ENCODE results near the gene FMO2. TPM values are rescaled to one million over a fixed set of nuclear protein-coding genes. Genes with fewer than 3 reads are reported as not detected.

FMO2 gene
- total RNA-seq, 4 donors from 2014 or later = 1.9 to 74.4 (median 29.4) TPM

GRCh38 chr1:171172471-171172870 is 12.6 kb upstream of the FMO2 start:
- TF ChIP-seq POLR2A (IDR thresholded peaks at IDR 0.05) (no peak), CTCF (IDR thresholded peaks at IDR 0.05) (no peak)
- Histone ChIP-seq H3K36me3 (no peaks in the 10 kb centered on the region), H3K9me3 (no peaks in the 10 kb centered on the region), H3K4me3 (no peak overlapping the region), H3K4me1 (no peaks in the 10 kb centered on the region), H3K27ac (no peak overlapping the region), H3K27me3 (no peaks in the 10 kb centered on the region)
- DNase-seq = no peak
- intact Hi-C loops (cut with DNase I; ENCODE audit: low total_unique reads) = no loop called here

- intact Hi-C loops (cut with DNase I; ENCODE audit: low total_unique reads) = no loop called here
- H3K27ac ChIP-seq = no peak overlapping the region
Observed at GRCh38 chr1:171173069-171173468, 12.0 kb upstream of the FMO2 start.

DNA sequence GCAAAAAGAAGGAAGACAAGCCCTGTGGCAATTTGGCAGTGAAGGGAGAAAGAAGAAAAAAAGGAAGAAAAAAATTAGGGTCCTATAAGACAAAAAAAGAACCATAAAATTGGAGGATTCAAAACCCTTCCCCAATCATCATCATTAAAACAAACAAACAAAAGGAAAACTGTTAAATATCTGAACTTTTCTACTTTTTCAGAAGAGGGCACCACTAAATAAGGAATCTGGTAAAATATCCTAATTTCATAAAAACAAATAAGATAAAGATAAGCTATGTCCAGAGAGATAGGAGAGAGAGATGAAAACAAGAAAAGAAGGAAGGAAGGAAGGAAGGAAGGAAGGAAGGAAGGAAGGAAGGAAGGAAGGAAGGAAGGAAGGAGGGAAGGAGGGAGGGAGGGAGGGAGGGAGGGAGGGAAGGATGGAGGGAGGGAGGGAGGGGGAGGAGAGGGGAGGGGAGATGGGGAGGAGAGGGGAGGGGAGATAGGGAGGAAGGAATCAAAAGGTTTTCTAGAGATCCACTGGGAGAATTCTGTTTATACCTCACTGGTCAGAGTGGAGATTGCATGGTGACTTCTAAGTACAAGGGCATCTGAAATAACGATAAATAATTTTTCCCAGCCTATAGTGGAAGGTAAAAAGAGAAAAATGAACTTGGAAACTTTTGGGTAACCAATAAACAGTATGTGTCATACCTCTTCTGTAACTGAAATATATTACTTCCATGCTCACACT is 10.4 kb upstream of the FMO2 start:
- H3K4me1 ChIP-seq = no peaks in the 10 kb centered on the region
- TF ChIP-seq CTCF (IDR thresholded peaks at IDR 0.05) (no peak), POLR2A (IDR thresholded peaks at IDR 0.05) (no peak)
- H3K27ac ChIP-seq = no peak overlapping the region
- intact Hi-C loops (cut with DNase I; ENCODE audit: low total_unique reads) = no loop called here
- H3K9me3 ChIP-seq = no peaks in the 10 kb centered on the region
- no peaks in the 10 kb centered on the region for H3K27me3 ChIP-seq
- H3K4me3 ChIP-seq = no peak overlapping the region
- DNase-seq = no peak
- no peaks in the 10 kb centered on the region for H3K36me3 ChIP-seq

More at GRCh38 chr1:171173069-171173468, 12.0 kb upstream of the FMO2 start:
- no peak for DNase-seq
- no peaks in the 10 kb centered on the region for H3K4me1 ChIP-seq
- no peaks in the 10 kb centered on the region for H3K9me3 ChIP-seq
- no peaks in the 10 kb centered on the region for H3K27me3 ChIP-seq
- H3K36me3 ChIP-seq = no peaks in the 10 kb centered on the region
- TF ChIP-seq POLR2A (IDR thresholded peaks at IDR 0.05) (no peak), CTCF (IDR thresholded peaks at IDR 0.05) (no peak)
- H3K4me3 ChIP-seq = no peak overlapping the region

DNA sequence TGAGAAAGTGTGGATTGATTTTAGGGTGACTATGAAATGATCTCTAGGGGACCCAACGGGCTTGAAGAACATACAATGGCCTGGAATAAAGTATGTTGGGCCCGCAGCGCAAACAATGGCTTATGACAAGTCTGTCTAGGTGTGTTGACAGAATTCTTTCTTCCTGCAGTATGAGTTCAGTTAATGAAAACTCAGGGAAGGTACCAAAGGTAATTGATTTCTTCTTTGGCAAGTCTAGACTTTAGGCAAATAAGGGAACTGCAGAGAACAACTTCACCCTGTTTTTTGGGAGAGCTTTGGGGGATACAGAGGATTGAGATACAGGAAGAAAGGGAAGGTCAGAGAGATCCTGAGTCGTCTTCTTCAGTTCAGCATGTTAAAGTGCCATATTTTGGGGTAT is 7.8 kb upstream of the FMO2 start:
- intact Hi-C loops (cut with DNase I; ENCODE audit: low total_unique reads) = no loop called here

More for the DNA sequence above, 7.8 kb upstream of the FMO2 start:
- DNase-seq = no peak
- no peak overlapping the region for H3K27ac ChIP-seq
- TF ChIP-seq POLR2A (IDR thresholded peaks at IDR 0.05) (no peak), CTCF (IDR thresholded peaks at IDR 0.05) (no peak)
- H3K9me3 ChIP-seq = no peaks in the 10 kb centered on the region
- H3K4me1 ChIP-seq = no peaks in the 10 kb centered on the region
- H3K36me3 ChIP-seq = no peaks in the 10 kb centered on the region
- no peak overlapping the region for H3K4me3 ChIP-seq
- no peaks in the 10 kb centered on the region for H3K27me3 ChIP-seq
